Suprapubic skin (tissue), 3 donors: ENCODE measurements around the gene ANKLE2.

ENCODE experiments used
- CTCF ChIP-seq, 2 donors: fragments of 200-600 bp in 1 of 2; fragments of 450-650 bp in 1 of 2; sonication (generic) in 1 of 2; IDR thresholded peaks; one replicate each; pipeline ENCODE4 v1.5.1; 2016 to 2019; ENCODE audit warnings: antibody characterized with exemption in 2 of 2, mild to moderate bottlenecking in 1 of 2, moderate library complexity in 1 of 2
- POLR2A ChIP-seq, 2 donors: fragments of 450-650 bp; IDR thresholded peaks; one replicate each; pipeline ENCODE4 v1.6.1; 2017; ENCODE audit warnings: antibody characterized with exemption in 2 of 2, mild to moderate bottlenecking in 2 of 2, moderate library complexity in 2 of 2

GRCh38 chr12:132779781-132780353, 18.2 kb upstream of the ANKLE2 start:
- no peak for TF ChIP-seq POLR2A (IDR thresholded peaks at IDR 0.05)
- TF ChIP-seq CTCF (IDR thresholded peaks at IDR 0.05) = no peak
